Ovary (tissue), 3 donors: ENCODE data around the gene ZCCHC8.

ENCODE experiments used
- EP300 ChIP-seq: sonication (generic); formaldehyde crosslinking; IDR thresholded peaks from one replicate; pipeline ENCODE4 v1.6.1; 2017; ENCODE audit warnings: antibody characterized with exemption
- TF ChIP-seq, protein P1 (sequence below), 3 donors: fragments of 450-650 bp in 2 of 3; fragments of 200-600 bp in 1 of 3; IDR thresholded peaks; one replicate each; pipeline versions ENCODE4 v1.5.1 to v1.8.0; 2016 to 2022; ENCODE audit warnings: antibody characterized with exemption in 3 of 3, mild to moderate bottlenecking in 1 of 3
- donor health status: DM: no; HTN: no; CAD: no.

DNA sequence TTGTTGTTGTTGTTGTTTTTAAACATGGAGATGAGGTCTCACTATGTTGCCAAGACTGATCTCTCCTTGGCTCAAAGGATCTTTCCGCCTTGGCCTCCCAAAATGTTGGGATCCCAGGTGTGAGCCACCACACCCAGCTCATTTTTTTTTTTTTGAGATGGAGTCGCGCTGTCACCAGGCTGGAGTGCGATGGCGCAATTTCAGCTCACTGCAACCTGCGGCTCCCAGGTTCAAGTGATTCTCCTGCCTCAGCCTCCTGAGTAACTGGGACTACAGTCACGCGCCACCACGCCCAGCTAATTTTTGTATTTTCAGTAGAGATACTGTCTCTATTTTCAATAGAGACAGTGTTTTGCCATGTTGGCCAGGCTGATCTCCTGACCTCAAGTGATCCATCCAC, 73.3 kb downstream of the ZCCHC8 start:
- TF ChIP-seq, protein P1, sequence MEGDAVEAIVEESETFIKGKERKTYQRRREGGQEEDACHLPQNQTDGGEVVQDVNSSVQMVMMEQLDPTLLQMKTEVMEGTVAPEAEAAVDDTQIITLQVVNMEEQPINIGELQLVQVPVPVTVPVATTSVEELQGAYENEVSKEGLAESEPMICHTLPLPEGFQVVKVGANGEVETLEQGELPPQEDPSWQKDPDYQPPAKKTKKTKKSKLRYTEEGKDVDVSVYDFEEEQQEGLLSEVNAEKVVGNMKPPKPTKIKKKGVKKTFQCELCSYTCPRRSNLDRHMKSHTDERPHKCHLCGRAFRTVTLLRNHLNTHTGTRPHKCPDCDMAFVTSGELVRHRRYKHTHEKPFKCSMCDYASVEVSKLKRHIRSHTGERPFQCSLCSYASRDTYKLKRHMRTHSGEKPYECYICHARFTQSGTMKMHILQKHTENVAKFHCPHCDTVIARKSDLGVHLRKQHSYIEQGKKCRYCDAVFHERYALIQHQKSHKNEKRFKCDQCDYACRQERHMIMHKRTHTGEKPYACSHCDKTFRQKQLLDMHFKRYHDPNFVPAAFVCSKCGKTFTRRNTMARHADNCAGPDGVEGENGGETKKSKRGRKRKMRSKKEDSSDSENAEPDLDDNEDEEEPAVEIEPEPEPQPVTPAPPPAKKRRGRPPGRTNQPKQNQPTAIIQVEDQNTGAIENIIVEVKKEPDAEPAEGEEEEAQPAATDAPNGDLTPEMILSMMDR (IDR thresholded peaks at IDR 0.05): no peak
- TF ChIP-seq EP300: no peak
